CD4-positive, alpha-beta T cell treated with Interleukin-2 at 100 ng/mL for 4 hours (primary cell): Measurements from ENCODE around the gene CKAP4.
A peak's percentile ranks its signal among the peaks of the same experiment; 100 is the strongest.
"Not testable (repeated sequence)": the region's sequence is repeated elsewhere in the genome, so short reads cannot be mapped to it uniquely, and the experiment has no call there.

ENCODE experiments used
- DNase-seq: peaks from one replicate; pipeline ENCODE4 v3.0.0-alpha.2; 2020; ENCODE audit warnings: low spot score

CKAP4 gene, protein sequence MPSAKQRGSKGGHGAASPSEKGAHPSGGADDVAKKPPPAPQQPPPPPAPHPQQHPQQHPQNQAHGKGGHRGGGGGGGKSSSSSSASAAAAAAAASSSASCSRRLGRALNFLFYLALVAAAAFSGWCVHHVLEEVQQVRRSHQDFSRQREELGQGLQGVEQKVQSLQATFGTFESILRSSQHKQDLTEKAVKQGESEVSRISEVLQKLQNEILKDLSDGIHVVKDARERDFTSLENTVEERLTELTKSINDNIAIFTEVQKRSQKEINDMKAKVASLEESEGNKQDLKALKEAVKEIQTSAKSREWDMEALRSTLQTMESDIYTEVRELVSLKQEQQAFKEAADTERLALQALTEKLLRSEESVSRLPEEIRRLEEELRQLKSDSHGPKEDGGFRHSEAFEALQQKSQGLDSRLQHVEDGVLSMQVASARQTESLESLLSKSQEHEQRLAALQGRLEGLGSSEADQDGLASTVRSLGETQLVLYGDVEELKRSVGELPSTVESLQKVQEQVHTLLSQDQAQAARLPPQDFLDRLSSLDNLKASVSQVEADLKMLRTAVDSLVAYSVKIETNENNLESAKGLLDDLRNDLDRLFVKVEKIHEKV

DNA sequence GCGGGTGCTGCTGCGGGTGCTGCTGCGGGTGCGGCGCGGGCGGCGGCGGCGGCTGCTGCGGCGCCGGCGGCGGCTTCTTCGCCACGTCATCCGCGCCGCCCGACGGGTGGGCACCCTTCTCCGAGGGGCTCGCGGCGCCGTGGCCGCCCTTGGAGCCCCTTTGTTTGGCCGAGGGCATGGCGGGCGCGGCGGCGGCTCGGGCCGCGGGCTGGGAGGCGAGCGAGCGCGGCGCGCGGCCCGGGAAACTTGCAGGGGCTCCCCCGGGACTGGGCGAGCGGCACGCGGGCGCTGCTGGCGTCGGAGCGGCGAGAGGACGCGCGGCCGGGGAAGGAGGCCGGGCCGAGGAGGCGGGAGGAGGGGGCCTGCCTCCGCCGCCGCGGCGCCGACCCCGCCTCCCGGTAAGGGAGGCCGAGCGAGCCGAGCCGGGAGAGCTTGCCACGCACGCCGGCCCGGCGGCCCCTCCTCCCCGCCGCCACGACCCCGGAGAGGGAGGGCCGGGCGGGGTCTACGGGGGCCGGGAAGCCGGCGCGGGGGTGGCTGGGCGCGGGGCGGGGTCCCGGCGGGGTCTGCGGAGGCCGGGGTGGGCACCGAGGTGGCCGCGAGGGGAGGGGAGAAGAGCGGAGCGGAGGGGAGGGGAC, at the start of gene CKAP4:
Gene CKAP4 (minus strand): TSS at position 347 of the 638 bp plus-strand sequence. CDS start 169 bp downstream, at position 178.
- DNase-seq, result peak; percentile 51

DNA sequence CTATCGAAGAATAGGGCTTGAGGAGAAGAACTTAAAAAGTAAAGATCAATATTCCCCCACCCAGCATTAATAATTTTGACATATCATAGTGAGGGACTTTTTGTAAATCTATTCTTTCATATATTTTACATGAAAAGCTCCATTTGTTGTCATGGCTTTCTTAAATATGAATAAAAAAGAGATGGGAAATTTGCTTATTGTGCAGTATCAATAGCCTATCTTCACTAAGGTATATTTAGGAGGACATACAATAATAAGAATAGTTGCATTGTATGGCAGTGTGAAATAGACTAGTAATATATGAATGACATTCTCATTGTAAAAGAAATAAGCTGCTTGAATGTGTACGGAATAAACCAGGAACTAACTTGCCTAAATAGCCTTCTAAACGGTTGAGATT, 49.3 kb upstream of the CKAP4 start:
- no peak for DNase-seq

DNA sequence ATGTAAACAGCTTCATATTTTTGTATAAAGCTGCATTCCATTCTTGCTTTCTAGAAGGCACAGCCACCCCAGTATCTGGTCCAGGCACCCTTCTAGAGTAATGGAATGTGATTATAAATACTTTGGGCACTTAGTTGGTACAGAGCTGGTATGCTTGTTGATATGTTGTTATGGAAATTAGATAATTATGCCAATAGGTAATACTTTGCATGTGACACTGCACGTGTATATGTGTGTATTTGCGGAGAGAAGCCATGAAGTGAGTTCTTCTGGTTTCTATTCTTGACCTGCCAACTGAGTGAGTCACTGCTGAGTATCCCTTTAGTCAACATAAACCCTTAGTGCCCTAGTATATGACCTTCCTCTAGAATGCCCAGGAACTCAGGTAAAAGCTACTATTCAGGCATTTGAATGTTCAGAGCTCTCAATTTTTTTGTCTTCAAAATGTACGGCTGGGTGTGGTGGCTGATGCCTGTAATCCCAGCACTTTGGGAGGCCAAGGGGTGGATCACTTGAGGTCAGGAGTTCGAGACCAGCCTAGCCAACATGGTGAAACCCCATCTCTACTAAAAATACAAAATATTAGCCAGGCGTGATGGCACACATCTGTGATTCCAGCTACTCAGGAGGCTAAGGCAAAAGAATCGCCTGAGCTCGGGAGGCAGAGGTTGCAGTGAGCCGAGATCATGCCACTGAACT, 48.5 kb upstream of the CKAP4 start:
- DNase-seq, result no peak

DNA sequence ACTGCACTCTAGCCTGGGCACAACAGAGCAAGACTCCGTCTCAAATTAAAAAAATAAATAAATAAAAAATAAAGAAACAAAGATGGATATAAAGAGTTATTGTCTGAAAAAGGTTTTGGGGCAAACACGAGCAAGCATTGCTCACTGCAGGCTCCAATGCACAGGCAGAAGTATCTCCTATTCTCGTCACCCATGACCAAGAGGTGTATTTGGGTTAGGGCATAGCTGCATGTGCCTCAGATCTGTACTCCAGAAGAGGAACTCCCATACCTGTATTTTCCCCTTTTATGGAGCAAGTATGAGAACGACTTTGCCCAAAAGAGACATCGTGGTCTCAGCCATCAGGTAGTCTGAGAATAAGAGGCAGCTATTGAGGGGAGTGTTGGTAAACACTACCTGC, 44.5 kb upstream of the CKAP4 start:
- no peak for DNase-seq

DNA sequence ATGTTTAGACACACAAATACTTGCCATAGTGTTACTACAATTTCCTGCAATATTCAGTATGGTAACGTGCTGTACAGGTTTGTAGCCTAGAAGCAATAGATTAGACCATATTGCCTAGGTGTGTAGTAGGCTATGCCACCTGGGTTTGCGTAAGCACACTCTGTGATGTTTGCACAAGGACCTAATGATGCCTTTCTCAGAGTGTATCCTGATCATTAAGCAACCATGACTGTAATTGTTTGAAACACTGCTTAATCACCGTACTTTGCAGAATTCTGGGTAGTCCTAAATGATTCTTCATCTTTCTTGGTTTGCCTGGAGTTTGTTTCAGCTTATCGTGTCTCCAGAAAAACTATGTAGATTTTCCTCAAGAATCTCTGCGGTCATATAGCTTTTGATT, 43.5 kb upstream of the CKAP4 start:
- no peak for DNase-seq

GRCh38 chr12:106290666-106291065, 42.8 kb upstream of the CKAP4 start:
- no peak for DNase-seq

DNA sequence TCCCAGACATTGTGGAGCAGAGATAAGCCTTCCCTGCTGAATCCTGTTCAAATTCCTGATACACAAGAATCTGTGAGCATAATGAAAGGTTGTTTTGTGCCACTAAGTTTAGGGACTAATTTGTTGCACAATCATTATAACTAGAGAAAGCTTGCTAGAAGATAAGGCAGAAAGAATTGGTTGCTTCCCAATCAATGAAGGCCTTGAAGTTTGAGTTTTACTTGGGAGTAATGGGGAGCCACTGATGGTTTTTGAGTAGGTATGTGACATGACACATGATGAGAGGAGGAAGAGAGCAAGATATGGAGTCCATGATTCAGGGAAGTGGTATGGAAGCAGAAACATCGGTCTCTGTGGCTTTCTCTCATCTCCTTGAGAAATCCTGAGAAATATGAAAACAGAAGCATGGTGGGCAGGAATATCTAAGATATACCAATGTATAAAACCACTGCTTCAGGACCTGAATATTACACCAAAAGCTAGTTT, 41.4 kb upstream of the CKAP4 start:
- no peak for DNase-seq

- no peak for DNase-seq
Observed at GRCh38 chr12:106288494-106289195, 40.8 kb upstream of the CKAP4 start.

GRCh38 chr12:106288101-106288493, 40.3 kb upstream of the CKAP4 start:
- no peak for DNase-seq

GRCh38 chr12:106287364-106287763, 39.5 kb upstream of the CKAP4 start:
- no peak for DNase-seq

- not testable (repeated sequence) for DNase-seq
Observed at GRCh38 chr12:106286576-106287162, 38.8 kb upstream of the CKAP4 start.

GRCh38 chr12:106285982-106286381, 38.2 kb upstream of the CKAP4 start:
- DNase-seq, result no peak

- DNase-seq, result no peak
Observed at GRCh38 chr12:106284358-106285105, 36.7 kb upstream of the CKAP4 start.

- peak; percentile 64 for DNase-seq
Observed at GRCh38 chr12:106282457-106283097, 34.8 kb upstream of the CKAP4 start.

DNA sequence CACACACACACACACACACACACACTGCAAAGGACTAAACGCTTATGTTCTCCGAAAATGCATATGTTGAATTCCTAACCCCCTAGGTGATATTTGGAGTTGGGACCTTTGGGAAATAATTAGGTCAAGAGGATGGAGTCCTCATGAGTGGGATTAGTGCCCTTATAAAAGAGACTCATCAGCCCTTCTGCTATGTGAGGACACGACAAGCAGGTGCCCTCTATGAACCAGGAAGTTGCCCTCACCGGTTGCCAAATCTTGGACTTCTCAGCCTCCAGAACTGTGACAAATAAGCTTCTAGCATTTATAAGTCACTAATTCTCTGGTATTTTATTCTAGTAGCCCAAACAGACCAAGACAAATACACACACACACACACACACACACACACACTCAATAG, 34.0 kb upstream of the CKAP4 start:
- no peak for DNase-seq

- no peak for DNase-seq
Observed at GRCh38 chr12:106281056-106281782, 33.4 kb upstream of the CKAP4 start.

GRCh38 chr12:106280106-106280505, 32.3 kb upstream of the CKAP4 start:
- no peak for DNase-seq

- DNase-seq, result no peak
Observed at GRCh38 chr12:106276032-106276740, 28.4 kb upstream of the CKAP4 start.

DNA sequence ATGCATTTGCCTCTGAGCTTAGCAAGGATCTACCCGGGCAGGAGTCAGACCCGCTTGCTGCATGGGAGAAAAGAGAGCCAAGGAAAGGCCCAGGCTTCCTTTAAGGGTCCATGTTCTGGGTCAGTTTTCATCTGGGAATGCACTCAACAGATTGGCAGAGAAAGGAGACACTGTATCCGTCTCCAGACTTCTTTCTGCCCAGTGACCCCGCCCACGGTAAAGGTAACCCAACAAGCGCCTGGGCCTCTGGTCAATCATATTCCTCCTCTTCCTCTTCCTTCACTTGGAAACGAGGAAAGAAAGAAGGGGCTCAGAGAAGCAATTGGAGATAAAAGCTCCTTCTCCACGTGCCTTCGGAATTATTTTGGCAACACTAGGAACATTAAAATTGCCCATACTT, 27.6 kb upstream of the CKAP4 start:
- DNase-seq, result no peak
